GM21526 (cell line): ENCODE results near the gene PLXDC2.

Experiments used
- ATAC-seq: cut with Tn5 transposase; IDR thresholded peaks from one replicate; pipeline ENCODE4 v1.9.1; 2021; ENCODE audit warnings: moderate library complexity; ENCODE audit not compliant: unreplicated experiment, low FRiP score

Gene PLXDC2

DNA sequence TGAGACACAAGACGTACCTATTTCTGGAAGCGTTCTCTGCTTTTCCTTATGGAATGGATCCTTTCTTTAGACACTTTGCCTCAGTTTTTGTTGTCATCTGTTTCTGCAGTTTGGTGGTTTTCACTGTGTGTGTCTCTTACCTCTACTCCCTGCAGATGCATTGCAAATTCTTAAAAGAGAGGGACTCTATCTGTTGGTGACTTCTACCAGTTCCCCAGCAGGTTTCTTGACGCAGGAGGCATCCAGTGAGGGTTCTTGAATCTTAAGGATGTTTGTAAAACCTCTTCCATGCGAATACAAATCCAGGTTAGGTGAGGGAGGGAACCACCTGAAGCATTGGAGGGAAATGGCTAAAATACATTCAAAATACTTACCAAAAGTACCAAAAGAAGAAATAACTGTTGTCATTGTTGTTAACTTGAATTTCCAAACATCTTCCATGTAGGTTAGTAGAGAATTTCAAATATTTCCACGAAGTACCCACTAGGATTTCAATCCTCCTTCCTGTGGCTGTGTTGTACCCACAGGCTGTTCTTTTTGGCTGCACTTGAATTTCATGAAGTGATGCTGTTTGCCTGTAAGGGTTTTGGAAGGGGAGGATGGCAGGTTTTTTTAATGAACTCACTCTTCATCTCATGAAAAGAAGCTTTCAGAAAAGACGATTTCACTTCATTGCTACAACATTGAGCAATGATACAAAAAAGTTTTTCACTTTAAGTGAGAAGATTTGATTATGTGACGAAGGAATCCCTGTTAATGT lies 32.2 kb downstream of the PLXDC2 start:
- no peak for ATAC-seq

DNA sequence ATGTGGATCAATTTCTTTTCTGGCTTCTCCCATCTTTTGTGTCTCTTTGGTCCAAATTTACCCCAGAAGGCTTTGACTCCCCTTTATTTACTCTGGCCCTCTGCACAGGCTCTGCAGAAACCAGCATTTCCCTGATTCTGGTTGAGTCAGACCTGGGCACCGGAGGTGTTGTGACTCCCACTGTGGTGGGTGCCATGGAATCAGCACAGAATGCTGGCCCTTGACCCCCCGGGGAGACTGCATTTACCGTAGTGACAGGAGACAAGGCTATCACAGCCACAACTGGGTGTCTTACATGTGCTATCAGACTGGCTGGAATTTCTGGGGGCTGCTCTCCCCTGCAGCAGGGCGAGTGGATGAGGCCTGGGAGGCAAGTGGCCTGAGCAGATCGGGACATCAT lies 37.6 kb downstream of the PLXDC2 start:
- no peak for ATAC-seq

DNA sequence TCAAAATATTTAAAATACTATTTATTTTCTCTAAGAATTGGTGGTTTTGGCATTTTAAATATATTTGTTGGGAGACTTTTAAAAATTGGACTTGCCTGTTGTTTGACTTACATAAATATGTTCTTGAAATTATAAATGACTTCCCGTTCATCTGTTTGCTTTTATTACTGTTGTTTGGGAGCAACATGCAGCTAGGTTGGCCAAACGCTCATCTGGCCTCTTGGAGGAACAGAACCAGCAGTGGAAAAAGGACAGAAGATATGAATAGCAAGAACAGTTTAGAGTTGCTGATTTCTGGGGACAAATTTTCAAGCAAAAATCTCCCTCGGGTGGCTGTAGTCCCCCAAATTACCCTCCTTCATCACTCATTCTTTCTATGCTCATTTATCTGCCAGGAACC lies 41.6 kb downstream of the PLXDC2 start:
- no peak for ATAC-seq

DNA sequence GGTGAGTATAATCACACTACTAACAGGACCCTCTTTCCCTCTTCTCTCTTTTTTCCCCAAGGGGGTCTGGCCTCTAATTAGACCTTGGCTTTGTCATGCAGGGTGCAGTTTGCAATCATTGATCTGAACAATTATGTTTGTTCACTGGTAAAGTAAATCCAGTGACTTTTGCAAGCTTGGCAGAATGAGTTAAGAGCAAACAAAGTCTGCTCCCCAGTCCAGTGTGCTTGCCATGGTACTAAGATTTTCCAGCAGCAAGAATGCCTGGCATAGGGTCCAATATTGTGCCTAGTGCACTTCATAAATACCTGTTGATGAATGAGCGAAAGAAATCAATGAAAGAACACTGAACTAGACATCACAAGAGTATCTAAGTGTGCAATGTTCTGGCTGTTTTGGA lies 43.9 kb downstream of the PLXDC2 start:
- no peak for ATAC-seq

DNA sequence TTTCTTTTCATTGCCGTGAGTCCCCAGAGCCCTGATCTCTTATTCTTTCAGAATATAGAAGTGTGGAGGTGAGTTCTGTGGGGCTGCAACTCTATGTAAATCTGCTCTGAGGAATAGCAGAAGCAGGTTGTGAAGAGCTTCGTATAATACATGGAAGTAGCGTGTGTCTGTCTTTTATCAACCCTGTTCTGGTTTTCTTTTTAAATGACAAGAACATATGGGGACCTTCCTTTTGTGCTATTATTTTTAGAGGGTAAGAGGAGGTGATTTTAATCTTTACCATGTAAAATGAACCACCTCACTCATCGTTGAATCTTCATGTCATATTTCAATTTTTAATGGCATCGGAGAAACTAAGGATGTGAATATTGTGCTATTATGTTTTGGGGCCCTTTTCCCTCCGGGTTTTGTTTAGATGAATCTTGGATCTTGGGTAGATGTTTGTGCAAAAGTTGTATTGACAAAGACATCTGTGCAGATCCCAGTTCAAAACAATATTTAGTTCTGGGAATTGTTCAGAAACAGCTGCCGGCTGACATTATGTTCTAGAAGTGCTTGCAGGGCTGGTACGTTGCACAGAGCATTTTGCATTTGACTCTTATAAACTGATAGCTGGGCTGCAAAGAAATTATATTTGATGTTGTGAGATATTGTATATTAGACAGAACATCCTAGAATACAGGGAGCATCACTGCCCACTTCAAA lies 46.7 kb downstream of the PLXDC2 start:
- ATAC-seq = no peak

DNA sequence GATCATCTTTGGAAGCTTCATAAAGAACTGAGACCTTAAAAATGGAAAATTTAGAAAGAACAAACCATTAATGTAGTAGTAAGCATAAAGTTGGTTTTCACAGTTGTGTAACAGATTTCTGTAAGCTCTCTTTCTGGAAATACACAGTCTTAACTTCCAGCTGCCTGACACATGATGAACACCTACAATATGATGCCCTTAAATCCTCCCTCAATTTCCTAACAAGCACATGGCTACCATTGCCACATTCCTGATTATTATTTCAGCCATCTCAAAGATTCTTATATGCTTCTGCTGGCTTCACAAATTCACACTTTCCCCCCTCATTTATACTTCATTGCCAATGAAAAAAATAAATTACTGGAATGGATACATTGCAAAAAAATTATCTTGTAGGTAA lies 49.4 kb downstream of the PLXDC2 start:
- ATAC-seq = no peak

DNA sequence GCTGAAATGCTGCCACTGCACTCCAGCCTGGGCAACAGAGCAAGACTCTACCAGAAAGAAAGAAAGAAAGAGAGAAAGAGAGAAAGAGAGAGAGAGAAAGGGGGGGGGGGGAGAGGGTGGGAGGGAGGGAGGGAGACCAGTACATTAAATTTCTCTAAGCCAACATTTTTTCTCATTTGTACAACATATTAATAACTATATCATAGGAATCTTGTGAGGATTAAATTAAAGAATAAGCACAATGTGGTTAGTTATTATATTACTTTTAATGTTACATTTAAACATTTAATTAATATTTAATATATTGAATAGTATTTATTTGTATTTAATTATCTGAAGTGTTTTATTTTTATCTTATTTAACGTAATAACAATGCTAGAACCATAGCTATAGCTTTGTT lies 53.1 kb downstream of the PLXDC2 start:
- ATAC-seq = no peak

DNA sequence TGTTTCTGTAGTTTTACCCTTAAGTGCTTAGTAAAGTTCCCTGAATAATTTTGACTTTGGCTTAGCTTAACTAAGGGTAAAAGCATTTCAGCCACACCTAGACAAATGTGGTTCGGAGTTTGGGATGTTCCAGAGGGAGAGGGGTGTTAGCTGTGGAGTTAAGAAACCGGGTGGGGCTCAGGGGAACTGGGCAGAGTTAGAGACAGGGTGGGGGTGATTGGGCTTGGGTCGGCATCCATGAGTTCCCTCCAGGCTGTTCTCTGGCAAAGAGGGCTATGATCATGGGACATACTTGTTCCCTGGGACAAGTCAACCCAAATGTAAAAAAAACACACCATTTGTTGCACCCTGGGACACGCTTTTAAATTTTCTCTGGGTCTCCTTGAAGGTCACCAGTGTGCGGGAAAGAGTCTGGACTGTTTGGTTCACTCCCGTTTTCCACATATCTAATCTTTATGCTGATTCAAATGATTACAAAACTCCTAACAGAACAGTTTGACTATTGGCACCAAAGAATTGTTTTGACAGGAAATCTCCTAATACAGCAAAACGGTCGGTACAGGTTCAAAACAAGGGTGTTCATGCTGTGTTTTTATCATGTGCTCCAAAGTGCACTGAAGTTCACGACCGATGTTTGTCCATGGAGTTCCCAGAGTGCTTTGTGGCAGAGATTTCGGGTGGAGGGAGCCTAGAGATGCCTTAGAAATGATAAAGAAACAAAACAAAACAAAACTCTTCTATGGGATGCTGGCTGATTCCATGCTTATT lies 56.5 kb downstream of the PLXDC2 start:
- ATAC-seq = no peak

DNA sequence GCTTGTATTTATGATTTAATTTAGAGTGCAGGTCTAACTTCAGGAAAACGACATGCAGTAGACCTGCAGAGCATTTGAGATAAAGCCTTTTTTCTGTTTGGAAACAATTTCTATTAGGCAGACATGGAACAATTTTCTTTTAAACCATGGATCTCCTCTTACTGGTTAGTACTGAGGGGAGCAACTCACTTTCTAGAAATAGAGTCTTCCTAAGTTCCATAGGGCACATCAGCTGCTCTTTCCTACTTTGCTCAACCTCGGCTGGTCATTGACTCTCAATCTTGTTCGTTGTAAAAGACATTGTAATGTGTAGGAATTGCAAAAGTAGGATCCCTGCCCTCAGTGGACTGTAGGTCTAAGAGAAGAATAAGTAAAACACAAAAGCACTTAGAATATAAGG lies 58.0 kb downstream of the PLXDC2 start:
- ATAC-seq = no peak

DNA sequence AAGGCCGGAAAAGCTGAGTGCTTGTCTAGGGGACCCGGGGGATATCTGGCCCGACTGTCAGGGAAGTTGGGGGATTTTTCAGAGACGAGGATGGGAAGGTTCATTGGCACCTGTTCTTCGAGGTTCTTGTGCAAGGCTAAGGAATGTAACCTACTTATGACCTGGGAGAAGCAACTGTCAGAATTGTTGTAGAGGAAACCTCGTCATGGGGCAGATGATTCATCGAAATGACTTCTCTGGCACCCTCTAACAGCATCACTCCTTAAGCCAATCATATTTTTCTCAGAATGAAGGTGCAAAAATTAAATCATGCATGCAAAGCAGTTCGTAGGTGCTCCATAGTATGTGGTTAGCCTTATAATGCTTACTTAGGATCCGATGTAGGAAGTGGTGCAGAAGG lies 58.6 kb downstream of the PLXDC2 start:
- no peak for ATAC-seq

DNA sequence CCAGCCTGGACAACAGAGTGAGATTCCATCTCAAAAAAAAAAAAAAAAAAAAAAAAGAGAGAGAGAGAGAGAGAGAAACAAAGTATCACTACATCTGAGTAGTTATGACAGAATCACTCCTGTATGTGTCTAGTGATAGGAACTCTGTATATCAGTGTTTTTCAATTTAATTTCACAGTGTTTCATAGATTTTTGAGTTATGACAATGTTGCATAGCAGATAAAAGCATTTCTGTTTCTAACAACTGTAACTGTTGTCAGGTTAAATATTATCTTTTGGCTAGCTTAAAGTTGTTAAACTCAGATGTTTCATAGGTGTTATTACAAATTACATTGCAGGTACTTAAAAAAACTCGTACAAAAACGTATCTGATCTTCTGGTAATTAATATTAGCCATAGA lies 60.3 kb downstream of the PLXDC2 start:
- ATAC-seq = no peak

DNA sequence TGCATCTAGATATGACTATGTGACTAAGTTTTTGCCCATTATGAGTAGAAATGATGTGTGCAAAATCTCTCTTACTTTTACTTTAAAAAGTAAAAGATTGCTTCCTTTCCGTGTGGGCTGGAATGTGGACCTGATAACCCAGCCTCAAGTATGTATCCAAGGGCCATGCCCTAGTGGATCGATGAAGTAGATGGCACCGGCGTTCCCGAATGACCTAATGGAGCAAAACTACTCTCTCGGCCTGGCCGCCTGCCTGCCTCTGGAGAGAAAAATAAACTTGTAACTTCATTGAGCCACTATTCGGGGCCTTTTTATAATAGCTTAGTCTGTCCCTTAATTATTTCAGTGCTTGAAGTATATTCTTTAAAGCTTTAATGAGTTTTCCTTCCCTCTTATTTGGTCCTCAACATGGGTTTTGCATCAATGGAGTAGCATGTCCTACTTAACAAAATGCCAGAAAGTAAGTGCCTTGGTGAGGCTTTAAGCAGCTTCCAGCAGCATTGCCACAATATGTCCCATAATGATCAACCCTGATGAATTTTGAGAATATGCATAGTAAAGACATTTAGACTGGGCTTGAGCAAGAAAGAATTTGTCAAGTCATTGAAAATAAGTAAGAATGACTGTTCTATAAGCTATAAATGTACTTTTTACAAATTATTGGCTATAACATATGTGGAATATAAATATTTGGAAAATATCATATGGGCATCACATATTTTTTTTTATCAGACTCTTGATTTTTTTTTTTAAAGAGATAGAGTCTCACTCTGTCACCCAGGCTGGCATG lies 61.4 kb downstream of the PLXDC2 start:
- ATAC-seq = no peak

DNA sequence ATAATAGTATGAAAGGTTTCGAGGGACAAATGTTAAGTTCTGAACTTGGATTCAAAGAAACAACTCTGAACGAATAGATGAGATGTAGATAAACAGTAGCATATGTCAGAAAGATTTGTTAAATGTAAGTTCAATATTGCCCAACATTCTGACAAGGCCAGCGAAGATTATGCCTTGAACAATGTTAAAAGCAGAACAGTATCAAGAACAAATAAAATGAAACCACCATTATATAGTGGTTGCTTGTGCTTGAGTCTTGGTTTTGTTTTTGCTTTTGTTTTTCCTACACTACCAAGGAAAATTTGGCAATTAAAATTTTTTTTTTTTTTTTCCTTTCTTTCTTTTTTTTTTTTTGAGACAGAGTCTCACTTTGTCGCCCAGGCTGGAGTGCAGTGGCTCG lies 66.4 kb downstream of the PLXDC2 start:
- no peak for ATAC-seq

DNA sequence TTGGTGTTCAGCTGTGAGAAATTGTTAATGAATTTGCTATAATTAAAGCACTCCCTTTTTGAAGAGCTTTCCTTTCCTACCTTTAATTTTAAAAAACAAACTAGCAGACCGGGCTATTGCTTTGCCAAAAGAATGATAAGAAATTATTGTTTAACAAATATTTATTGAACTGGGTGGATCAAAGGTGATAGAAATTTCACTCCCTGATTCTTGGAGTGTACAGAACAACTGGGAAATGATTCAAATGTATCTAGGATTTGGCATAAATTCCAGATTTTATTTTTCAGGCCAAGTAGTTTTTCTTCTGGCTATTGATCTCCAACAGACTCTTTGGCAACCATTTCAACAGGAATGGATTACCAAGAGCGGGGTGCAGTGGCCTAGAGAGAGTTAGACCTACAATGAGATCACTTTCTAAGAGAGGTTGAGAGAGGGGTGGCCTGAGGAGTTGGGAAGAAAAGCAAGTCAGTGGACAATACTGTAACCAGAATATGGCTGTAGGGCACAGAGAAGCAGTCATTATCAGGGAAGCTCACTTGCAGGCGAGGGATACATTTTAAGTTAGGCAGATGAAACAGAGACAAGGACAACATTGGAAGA lies 71.9 kb downstream of the PLXDC2 start:
- ATAC-seq = no peak

DNA sequence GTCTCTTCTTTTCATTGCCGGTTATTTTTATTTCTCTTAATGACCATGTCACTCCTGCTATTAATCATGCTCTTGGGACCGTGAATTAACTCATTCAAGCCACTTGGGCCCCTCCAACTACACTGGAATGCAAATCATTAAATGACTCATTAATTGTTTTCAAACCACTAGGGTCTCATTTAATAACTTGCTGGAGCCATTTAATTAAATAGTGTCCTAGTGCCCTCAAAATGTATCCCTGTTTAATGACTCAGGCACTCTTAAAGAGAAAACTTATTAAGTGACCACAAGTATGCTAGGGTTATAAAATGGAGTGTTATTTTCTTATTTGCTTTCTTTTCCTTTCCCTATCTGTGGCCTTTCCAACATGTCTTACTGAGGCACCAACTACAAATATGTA lies 73.0 kb downstream of the PLXDC2 start:
- ATAC-seq = no peak

DNA sequence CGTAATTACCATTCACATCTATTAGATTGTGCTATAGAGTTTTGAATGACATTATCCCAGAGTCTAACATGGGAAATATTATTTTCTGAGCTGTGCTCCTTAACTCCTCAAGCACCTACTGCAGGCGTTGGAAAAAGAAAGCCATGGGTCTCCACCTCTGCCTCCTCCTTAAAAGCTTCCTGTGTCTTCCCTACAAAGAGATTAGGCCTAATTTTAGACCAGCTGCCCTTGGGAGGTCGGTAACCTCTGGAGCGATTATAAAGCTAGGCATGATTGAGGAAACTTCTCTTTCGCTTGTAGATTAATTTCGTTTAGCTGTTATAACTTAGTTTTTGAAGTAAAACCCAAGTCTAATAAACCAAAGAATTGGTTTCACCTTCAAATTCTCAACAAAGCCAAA lies 75.2 kb downstream of the PLXDC2 start:
- ATAC-seq = no peak

DNA sequence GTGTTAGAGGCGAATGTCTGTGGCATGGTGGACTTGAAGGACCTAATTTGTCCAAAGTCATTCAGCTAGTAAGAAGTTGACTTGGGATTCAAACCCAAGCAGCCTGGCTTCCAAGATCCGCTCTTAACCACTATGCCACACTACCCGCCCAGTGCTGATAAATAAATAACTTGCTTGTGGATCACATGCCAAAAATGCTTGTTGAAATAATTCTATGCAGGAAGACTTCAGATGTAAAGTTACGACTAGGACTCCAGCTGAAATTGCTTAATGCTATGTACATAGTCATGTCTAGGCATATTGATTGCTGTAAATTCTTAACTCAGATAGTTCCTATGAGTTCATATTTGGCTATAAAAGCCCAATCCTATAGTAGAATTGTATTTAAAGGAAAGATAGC lies 76.0 kb downstream of the PLXDC2 start:
- ATAC-seq = no peak

DNA sequence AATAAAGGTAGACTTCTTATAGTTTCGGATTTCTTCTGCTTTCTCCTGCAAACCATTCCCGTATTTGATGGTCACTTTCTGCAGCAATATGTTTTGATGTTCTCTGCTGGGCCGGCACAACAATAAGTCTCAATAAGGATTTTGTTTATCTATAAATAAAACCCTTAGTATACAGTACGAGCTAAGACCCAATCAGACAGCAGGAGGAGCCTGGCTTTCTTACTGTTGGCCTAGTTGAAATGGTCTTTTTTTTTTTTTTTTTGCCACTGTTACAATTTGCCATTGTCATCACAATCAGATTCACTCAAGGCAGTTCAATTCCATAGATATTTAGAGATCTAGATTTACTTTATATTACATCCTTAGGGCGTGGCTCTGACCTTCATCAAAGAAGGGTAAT lies 76.4 kb downstream of the PLXDC2 start:
- no peak for ATAC-seq

DNA sequence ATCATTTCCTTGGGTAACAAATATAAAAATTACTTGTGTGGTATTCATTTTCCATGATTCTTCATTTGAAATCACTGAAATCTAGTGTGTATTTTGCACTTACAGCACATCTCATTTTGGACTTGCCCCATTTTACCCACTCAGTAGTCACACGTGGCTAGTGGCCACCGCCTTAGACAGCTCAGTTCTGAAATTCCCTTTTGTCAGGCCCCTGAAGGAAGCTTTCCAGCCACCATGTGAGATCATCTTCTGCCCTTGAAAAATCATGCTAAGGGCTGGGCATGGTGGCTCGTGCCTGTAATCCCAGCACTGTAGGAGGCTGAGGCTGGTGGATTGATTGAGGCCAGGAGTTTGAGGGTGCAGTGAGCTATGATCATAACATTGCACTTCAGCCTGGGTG lies 79.3 kb downstream of the PLXDC2 start:
- ATAC-seq = no peak

DNA sequence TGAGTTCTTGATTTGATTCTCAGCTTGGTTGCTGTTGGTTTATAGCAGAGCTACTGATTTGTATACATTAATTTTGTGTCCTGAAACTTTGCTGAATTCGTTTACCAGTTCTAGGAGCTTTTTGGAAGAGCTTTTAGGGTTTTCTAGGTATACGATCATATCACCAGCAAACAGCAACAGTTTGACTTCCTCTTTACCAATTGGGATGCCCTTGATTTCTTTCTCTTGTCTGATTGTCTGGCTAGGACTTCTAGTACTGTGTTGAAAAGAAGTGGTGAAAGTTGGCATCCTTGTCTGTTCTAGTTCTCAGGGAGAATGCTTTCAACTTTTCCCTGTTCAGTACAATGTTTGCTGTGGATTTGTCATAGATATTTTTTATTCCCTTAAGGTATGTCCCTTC lies 86.2 kb downstream of the PLXDC2 start:
- ATAC-seq = no peak
